ENCODE data around the gene TARBP1.
"Not testable (repeated sequence)": the region's sequence is repeated elsewhere in the genome, so short reads cannot be mapped to it uniquely, and the experiment has no call there.

The TARBP1 gene

GRCh38 chr1:234427950-234428646 lies 50.9 kb downstream of the TARBP1 start:
- no peak overlapping the region for H3K27ac Mint-ChIP-seq
- H3K4me3 Mint-ChIP-seq, result no peak overlapping the region
- no peaks in the 10 kb centered on the region for H3K27me3 Mint-ChIP-seq
- DNase-seq (no peak), ATAC-seq (replicated peaks) (no peak)
- peaks cover 50% of the 10 kb centered on the region in 2 donors for H3K36me3 Mint-ChIP-seq
- H3K4me1 Mint-ChIP-seq, result no peaks in the 10 kb centered on the region
- no peaks in the 10 kb centered on the region for H3K9me3 Mint-ChIP-seq

GRCh38 chr1:234413990-234414389 lies 65.0 kb downstream of the TARBP1 start:
- H3K27me3 Mint-ChIP-seq, result no peaks in the 10 kb centered on the region
- H3K36me3 Mint-ChIP-seq, result peaks cover 46 to 62% of the 10 kb centered on the region in 2 donors
- ATAC-seq (replicated peaks), result no peak
- DNase-seq, result no peak
- no peak overlapping the region for H3K27ac Mint-ChIP-seq
- no peaks in the 10 kb centered on the region for H3K9me3 Mint-ChIP-seq
- H3K4me1 Mint-ChIP-seq, result no peaks in the 10 kb centered on the region
- H3K4me3 Mint-ChIP-seq, result no peak overlapping the region

GRCh38 chr1:234413485-234413884 lies 65.5 kb downstream of the TARBP1 start:
- H3K9me3 Mint-ChIP-seq, result no peaks in the 10 kb centered on the region
- H3K27me3 Mint-ChIP-seq, result no peaks in the 10 kb centered on the region
- no peak for DNase-seq
- no peak for ATAC-seq (replicated peaks)
- no peak overlapping the region for H3K27ac Mint-ChIP-seq
- H3K36me3 Mint-ChIP-seq, result peaks cover 48 to 63% of the 10 kb centered on the region in 2 donors
- no peaks in the 10 kb centered on the region for H3K4me1 Mint-ChIP-seq
- no peak overlapping the region for H3K4me3 Mint-ChIP-seq

DNA sequence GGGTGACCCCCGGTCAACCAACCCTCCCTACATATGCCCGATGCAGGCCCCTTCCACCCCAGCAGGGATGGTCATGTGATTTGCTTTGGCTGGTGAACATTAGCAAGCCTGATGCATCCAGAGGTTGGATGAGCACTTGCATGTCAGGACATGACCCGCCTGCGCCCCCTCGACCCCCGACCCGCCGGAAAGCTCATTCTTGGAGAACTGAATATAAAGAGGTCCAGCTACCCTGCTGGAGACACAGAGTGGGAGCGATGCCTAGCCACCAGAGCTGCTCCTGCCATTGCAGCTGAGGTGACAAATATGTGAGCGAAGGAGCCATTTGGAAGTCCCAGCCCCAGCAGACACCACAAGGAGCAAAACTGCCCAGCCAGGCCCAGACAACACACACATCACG lies 66.1 kb downstream of the TARBP1 start:
- no peak for DNase-seq
- no peaks in the 10 kb centered on the region for H3K9me3 Mint-ChIP-seq
- ATAC-seq (replicated peaks), result no peak
- no peak overlapping the region for H3K4me3 Mint-ChIP-seq
- peaks cover 52 to 64% of the 10 kb centered on the region in 2 donors for H3K36me3 Mint-ChIP-seq
- H3K27ac Mint-ChIP-seq, result no peak overlapping the region
- H3K4me1 Mint-ChIP-seq, result no peaks in the 10 kb centered on the region
- no peaks in the 10 kb centered on the region for H3K27me3 Mint-ChIP-seq

DNA sequence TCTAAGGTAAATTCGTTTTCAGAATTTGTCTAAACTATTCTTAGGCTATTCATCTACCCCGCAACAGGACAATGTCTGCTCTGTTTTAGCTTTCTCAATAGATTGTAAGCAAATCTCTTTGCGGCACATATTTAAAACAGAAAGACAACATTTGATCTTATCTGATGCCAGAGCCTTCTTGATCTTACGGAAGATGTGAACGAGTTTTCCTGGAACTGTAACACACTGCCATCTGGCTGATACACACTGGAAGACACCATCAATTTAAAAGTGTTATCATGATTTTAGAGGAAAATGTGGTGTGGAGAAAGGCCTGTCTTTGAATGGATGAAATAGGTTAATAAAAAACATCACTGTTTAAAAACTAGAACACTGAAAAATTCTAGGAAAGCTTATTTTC lies 69.7 kb downstream of the TARBP1 start:
- Mint-ChIP-seq H3K9me3 (no peaks in the 10 kb centered on the region), H3K36me3 (peaks cover 32 to 59% of the 10 kb centered on the region in 2 donors), H3K27ac (no peak overlapping the region), H3K4me3 (no peak overlapping the region), H3K4me1 (no peaks in the 10 kb centered on the region), H3K27me3 (no peaks in the 10 kb centered on the region)
- DNase-seq, result no peak
- ATAC-seq (replicated peaks), result no peak

GRCh38 chr1:234408757-234409156 lies 70.2 kb downstream of the TARBP1 start:
- ATAC-seq (replicated peaks), result no peak

GRCh38 chr1:234406871-234407270 lies 72.1 kb downstream of the TARBP1 start:
- ATAC-seq (replicated peaks), result no peak
- H3K27me3 Mint-ChIP-seq, result no peaks in the 10 kb centered on the region
- peaks cover 21 to 49% of the 10 kb centered on the region in 2 donors for H3K36me3 Mint-ChIP-seq
- H3K9me3 Mint-ChIP-seq, result no peaks in the 10 kb centered on the region
- DNase-seq, result no peak
- no peak overlapping the region for H3K4me3 Mint-ChIP-seq
- peaks cover 4 to 7% of the 10 kb centered on the region in 2 donors for H3K4me1 Mint-ChIP-seq
- H3K27ac Mint-ChIP-seq, result no peak overlapping the region

More at GRCh38 chr1:234408757-234409156, 70.2 kb downstream of the TARBP1 start:
- Mint-ChIP-seq H3K9me3 (no peaks in the 10 kb centered on the region), H3K27ac (no peak overlapping the region), H3K4me1 (no peaks in the 10 kb centered on the region), H3K36me3 (peaks cover 31 to 54% of the 10 kb centered on the region in 2 donors), H3K27me3 (no peaks in the 10 kb centered on the region), H3K4me3 (no peak overlapping the region)
- no peak for DNase-seq

DNA sequence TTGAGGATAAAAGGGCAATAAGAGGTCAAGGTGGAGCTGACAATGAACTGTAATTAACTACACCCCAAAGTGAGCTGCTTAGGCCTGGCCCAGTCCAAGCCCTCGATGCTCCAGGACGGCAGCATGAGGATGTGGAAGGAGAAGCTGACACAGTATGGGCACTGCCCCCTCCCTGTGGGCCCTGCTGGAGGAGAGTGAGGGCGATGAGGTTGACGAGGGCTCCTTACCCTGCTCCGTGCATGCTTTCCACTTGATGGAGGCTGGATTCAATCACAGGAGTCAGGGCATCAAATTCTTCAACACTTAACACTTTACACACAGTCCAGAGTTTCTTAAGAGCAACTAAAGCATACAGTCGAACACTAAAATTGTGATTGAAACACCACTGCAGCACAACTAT lies 73.3 kb downstream of the TARBP1 start:
- Mint-ChIP-seq H3K27me3 (no peaks in the 10 kb centered on the region), H3K27ac (no peak overlapping the region), H3K9me3 (no peaks in the 10 kb centered on the region), H3K4me3 (no peak overlapping the region), H3K4me1 (peaks cover 9 to 19% of the 10 kb centered on the region in 2 donors), H3K36me3 (peaks cover 21 to 53% of the 10 kb centered on the region in 2 donors)
- DNase-seq (no peak), ATAC-seq (replicated peaks) (no peak)

DNA sequence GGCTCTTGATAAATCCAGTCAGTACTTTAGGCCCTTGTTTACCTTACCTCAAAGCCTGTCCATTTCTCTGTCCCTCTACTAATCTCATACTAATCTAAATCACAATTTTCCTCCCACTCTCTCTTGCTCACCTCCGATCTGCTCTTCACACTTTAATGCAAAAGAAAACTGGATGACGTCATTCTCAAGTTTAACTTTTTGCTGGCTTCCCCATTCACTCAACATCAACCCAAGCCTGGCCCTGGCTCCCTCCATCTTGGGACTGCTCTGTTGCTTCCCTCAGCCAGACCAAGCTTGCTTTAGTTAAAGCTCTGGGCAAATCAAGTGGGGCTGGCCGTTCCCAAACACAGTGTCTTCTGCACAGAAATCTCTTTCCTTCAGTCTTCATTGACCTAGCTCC lies 76.0 kb downstream of the TARBP1 start:
- no peaks in the 10 kb centered on the region for H3K27me3 Mint-ChIP-seq
- ATAC-seq (replicated peaks) (no peak), DNase-seq (no peak)
- no peak overlapping the region for H3K27ac Mint-ChIP-seq
- peaks cover 17 to 35% of the 10 kb centered on the region in 2 donors for H3K4me1 Mint-ChIP-seq
- no peak overlapping the region for H3K4me3 Mint-ChIP-seq
- H3K9me3 Mint-ChIP-seq, result no peaks in the 10 kb centered on the region
- H3K36me3 Mint-ChIP-seq, result peaks cover 9 to 49% of the 10 kb centered on the region in 2 donors

DNA sequence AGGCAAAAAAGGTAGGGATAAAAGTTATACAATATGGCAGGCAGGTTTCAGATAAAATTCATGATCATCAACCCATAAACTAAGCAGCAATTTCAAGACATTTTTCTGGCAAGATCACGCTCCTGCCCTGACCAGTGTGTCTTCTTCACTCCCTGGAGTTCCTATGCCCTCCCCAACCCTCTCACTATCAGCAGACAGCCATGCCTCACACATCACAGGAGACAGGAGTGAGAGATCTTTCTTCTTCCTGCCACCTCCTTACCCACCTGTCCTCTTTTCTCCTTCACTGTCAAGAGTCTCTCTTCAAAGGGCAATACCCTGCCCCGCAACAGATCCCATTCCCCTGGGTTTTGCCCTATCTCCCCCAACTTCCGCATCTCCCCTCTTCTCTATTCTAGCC lies 77.3 kb downstream of the TARBP1 start:
- Mint-ChIP-seq H3K27ac (peak overlapping the region; percentile 70), H3K4me3 (no peak overlapping the region), H3K36me3 (peaks cover 13 to 50% of the 10 kb centered on the region in 2 donors), H3K9me3 (peaks cover 2 to 4% of the 10 kb centered on the region in 2 donors), H3K4me1 (peaks cover 21 to 35% of the 10 kb centered on the region in 2 donors), H3K27me3 (no peaks in the 10 kb centered on the region)
- DNase-seq (no peak), ATAC-seq (replicated peaks) (no peak)

DNA sequence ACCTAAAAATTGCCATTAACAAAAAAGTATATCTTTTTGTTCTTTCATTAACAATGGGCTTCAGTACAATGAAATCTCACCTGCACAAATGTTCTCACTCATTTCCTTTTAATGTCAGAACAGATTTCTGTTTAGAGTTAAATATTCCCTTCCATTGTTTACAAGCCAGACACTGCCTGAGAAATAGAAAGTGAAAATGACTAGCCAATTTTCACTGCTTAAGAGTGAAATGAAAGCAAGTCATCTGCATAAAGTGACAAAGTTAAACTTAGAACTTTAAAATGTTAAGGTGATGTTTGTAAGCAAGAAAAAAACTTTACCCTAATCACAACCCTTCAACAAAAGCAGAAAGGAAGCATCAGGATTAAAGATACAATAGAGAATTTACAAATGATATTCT lies 78.2 kb downstream of the TARBP1 start:
- H3K27me3 Mint-ChIP-seq, result no peaks in the 10 kb centered on the region
- H3K4me3 Mint-ChIP-seq, result no peak overlapping the region
- H3K9me3 Mint-ChIP-seq, result peaks cover 2 to 4% of the 10 kb centered on the region in 2 donors
- ATAC-seq (replicated peaks), result no peak
- peaks cover 13 to 49% of the 10 kb centered on the region in 2 donors for H3K36me3 Mint-ChIP-seq
- H3K27ac Mint-ChIP-seq, result peak overlapping the region; percentile 75
- peaks cover 21 to 35% of the 10 kb centered on the region in 2 donors for H3K4me1 Mint-ChIP-seq
- no peak for DNase-seq

DNA sequence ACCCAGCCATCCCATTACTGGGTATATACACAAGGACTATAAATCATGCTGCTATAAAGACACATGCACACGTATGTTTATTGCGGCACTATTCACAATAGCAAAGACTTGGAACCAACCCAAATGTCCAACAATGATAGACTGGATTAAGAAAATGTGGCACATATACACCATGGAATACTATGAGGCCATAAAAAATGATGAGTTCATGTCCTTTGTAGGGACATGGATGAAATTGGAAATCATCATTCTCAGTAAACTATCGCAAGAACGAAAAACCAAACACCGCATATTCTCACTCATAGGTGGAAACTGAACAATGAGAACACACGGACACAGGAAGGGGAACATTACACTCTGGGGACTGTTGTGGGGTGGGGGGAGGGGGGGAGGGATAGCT lies 79.5 kb downstream of the TARBP1 start:
- not testable (repeated sequence) for H3K27ac Mint-ChIP-seq; H3K27me3 Mint-ChIP-seq; ATAC-seq (replicated peaks); H3K9me3 Mint-ChIP-seq; H3K4me3 Mint-ChIP-seq; DNase-seq
- Mint-ChIP-seq H3K36me3 (peaks cover 16 to 49% of the 10 kb centered on the region in 2 donors), H3K4me1 (peaks cover 21 to 35% of the 10 kb centered on the region in 2 donors)

GRCh38 chr1:234398849-234399381 lies 80.1 kb downstream of the TARBP1 start:
- Mint-ChIP-seq H3K9me3 (peaks cover 2 to 4% of the 10 kb centered on the region in 2 donors), H3K4me1 (peaks cover 21 to 35% of the 10 kb centered on the region in 2 donors), H3K27me3 (no peaks in the 10 kb centered on the region), H3K27ac (peak overlapping the region; percentile 92), H3K4me3 (peak overlapping the region; percentile 78 to 79), H3K36me3 (peaks cover 17 to 51% of the 10 kb centered on the region in 2 donors)
- peak; percentile 6 for DNase-seq
- peak; percentile 79 to 85 for ATAC-seq (replicated peaks)

- Mint-ChIP-seq H3K36me3 (peaks cover 13 to 43% of the 10 kb centered on the region in 2 donors), H3K27ac (no peak overlapping the region), H3K4me3 (no peak overlapping the region), H3K27me3 (no peaks in the 10 kb centered on the region), H3K9me3 (peaks cover 2 to 4% of the 10 kb centered on the region in 2 donors), H3K4me1 (peaks cover 18 to 30% of the 10 kb centered on the region in 2 donors)
- ATAC-seq (replicated peaks) (no peak), DNase-seq (no peak)
Measured at GRCh38 chr1:234397732-234398131, 81.2 kb downstream of the TARBP1 start.

- Mint-ChIP-seq H3K4me3 (no peak overlapping the region), H3K9me3 (peaks cover 2 to 4% of the 10 kb centered on the region in 2 donors), H3K27me3 (no peaks in the 10 kb centered on the region), H3K4me1 (peaks cover 17 to 27% of the 10 kb centered on the region in 2 donors), H3K36me3 (peaks cover 17 to 45% of the 10 kb centered on the region in 2 donors), H3K27ac (peak overlapping the region; percentile 70)
- DNase-seq, result no peak
- ATAC-seq (replicated peaks), result no peak
Measured at GRCh38 chr1:234396871-234397270, 82.1 kb downstream of the TARBP1 start.

All from stimulated activated naive B cell treated with anti-CD40 and anti-IgM and Interleukin-4, amounts not matched to agents 10 μg/mL and 1 μg/mL and 100 μg/mL, for 72 hours (primary cell).